DND-41 (cell line): ENCODE results near the gene ATP5MG.
A peak's percentile ranks its signal among the peaks of the same experiment; 100 is the strongest.

Source experiments
- ATAC-seq: fragments of 200-7000 bp; cut with Tn5 transposase; 3 replicates; pipeline ENCODE4 v1.9.1; 2021; ENCODE audit warnings: low read depth; ENCODE audit not compliant: insufficient read depth
- DNase-seq: peaks from one replicate; pipeline ENCODE4 v3.0.0-alpha.2; 2020
- H2AFZ ChIP-seq: 2 replicates; pipeline ENCODE4 v1.6.0; 2012; ENCODE audit warnings: low read depth, low read length
- H3K27ac ChIP-seq: 2 replicates; pipeline ENCODE4 v1.5.1; 2012; ENCODE audit warnings: low read length, inconsistent platforms
- H3K27me3 ChIP-seq: fragments of 200-600 bp; sonication (generic); 2 replicates; pipeline ENCODE4 v1.6.0; 2012; ENCODE audit warnings: low read length, mild to moderate bottlenecking, inconsistent platforms; ENCODE audit not compliant: insufficient read depth, poor library complexity
- H3K36me3 ChIP-seq: 2 replicates; pipeline ENCODE4 v1.5.1; 2012; ENCODE audit warnings: low read length, inconsistent platforms; ENCODE audit not compliant: insufficient read depth
- H3K4me1 ChIP-seq: 2 replicates; pipeline ENCODE4 v1.5.1; 2012; ENCODE audit warnings: mild to moderate bottlenecking, low read length; ENCODE audit not compliant: insufficient read depth
- H3K4me2 ChIP-seq: 2 replicates; pipeline ENCODE4 v1.6.0; 2012; ENCODE audit warnings: mild to moderate bottlenecking, moderate library complexity, low read length, inconsistent platforms; ENCODE audit not compliant: insufficient read depth
- H3K4me3 ChIP-seq, 2 experiments: fragments of 200-600 bp in 1 of 2; shearing (Covaris generic) in 1 of 2; 2 replicates each; pipeline ENCODE4 v1.5.1; 2012 to 2016; ENCODE audit warnings: inconsistent platforms in 2 of 2, low read length in 2 of 2, mild to moderate bottlenecking in 2 of 2, low read depth in 1 of 2, moderate library complexity in 1 of 2
- H3K79me2 ChIP-seq: 2 replicates; pipeline ENCODE4 v1.6.0; 2012; ENCODE audit warnings: low read length, inconsistent platforms; ENCODE audit not compliant: insufficient read depth
- H3K9ac ChIP-seq: 2 replicates; pipeline ENCODE4 v1.6.0; 2012; ENCODE audit warnings: low read depth, mild to moderate bottlenecking, inconsistent platforms, low read length, moderate library complexity
- H3K9me3 ChIP-seq: 2 replicates; pipeline ENCODE4 v1.5.1; 2012; ENCODE audit warnings: low read length, moderate library complexity, mild to moderate bottlenecking, inconsistent platforms; ENCODE audit not compliant: insufficient read depth, severe bottlenecking
- H4K20me1 ChIP-seq: 2 replicates; pipeline ENCODE4 v1.6.0; 2012; ENCODE audit warnings: low read length; ENCODE audit not compliant: insufficient read depth
- EZH2 ChIP-seq: IDR thresholded peaks from 3 replicates; pipeline ENCODE4 v1.6.1; 2012; ENCODE audit warnings: borderline replicate concordance, low read depth, mild to moderate bottlenecking, moderate library complexity, low read length, inconsistent platforms; ENCODE audit not compliant: severe bottlenecking
- TF ChIP-seq, protein P1 (sequence below): IDR thresholded peaks from 2 replicates; pipeline ENCODE4 v1.5.1; 2012; ENCODE audit warnings: borderline replicate concordance, low read length, moderate library complexity, mild to moderate bottlenecking; ENCODE audit not compliant: poor library complexity, severe bottlenecking; ENCODE audit errors: extremely low read depth

ATP5MG gene

DNA sequence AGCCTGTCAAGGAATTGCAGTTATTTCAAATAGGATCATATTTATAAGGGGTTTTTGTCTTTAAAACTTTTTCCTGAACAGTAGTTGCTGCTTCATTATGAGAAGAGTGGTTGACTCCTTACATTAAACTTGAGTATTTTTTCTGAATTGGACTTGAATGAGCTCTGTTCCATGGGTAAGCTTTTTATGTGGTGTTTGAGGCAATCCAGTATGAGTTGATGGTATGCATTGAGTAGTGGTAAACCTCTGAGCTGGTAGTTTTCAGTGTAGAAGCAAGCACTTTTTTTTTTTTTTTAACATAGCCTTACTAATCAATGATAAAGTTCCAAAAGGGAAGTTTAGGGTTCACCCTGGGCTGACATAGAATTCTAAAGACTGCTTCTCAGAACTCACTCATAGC lies 38.2 kb downstream of the ATP5MG start:
- ATAC-seq (no peak), DNase-seq (no peak)
- Histone ChIP-seq H3K9me3 (no peaks in the 10 kb centered on the region), H3K27ac (0 out of 2 replicates have a peak overlapping the region, but pooled peaks have one; percentile 7), H3K36me3 (peaks cover 37% of the 10 kb centered on the region), H3K4me2 (peak overlapping the region; percentile 89), H4K20me1 (peaks cover 76% of the 10 kb centered on the region), H3K4me1 (peaks cover 56% of the 10 kb centered on the region), H3K9ac (peak overlapping the region; percentile 94), H3K4me3 (peak overlapping the region; percentile 74 to 85; a peak in 2 of 4 replicates), H3K27me3 (no peaks in the 10 kb centered on the region), H3K79me2 (peaks cover 93% of the 10 kb centered on the region), H2AFZ (no peak overlapping the region)
- no peak for TF ChIP-seq EZH2
- TF ChIP-seq, protein P1, sequence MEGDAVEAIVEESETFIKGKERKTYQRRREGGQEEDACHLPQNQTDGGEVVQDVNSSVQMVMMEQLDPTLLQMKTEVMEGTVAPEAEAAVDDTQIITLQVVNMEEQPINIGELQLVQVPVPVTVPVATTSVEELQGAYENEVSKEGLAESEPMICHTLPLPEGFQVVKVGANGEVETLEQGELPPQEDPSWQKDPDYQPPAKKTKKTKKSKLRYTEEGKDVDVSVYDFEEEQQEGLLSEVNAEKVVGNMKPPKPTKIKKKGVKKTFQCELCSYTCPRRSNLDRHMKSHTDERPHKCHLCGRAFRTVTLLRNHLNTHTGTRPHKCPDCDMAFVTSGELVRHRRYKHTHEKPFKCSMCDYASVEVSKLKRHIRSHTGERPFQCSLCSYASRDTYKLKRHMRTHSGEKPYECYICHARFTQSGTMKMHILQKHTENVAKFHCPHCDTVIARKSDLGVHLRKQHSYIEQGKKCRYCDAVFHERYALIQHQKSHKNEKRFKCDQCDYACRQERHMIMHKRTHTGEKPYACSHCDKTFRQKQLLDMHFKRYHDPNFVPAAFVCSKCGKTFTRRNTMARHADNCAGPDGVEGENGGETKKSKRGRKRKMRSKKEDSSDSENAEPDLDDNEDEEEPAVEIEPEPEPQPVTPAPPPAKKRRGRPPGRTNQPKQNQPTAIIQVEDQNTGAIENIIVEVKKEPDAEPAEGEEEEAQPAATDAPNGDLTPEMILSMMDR: no peak

DNA sequence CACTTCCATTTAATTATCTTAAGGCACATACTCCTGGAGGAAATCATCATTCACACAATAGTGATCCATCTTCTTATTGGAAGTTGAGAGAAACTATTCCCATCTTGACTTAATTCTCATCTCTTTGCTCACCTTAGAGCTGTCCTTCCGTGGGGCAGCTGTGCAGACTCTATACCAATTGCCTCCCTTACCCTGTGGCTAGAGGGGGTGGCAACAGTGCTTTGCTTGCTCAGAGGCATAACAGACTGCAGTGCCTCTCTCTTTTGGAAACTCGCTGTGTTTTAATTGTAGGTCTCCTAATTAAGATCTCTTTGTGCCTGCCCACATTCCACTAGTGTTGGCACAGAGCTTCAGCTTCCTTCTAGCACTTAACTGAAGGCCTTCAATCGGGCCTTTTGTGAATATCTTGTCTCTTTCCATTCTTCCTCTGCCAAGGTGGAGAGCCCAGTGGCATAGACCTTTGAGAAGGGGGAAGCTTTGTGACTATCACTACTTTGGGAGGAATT lies 40.4 kb downstream of the ATP5MG start:
- peaks cover 54% of the 10 kb centered on the region for H3K36me3 ChIP-seq
- TF ChIP-seq, protein P1: no peak
- no peak for TF ChIP-seq EZH2
- peak overlapping the region; percentile 33; the same call in 1 of the 2 replicates for H3K4me2 ChIP-seq
- peaks cover 98% of the 10 kb centered on the region for H4K20me1 ChIP-seq
- H2AFZ ChIP-seq: no peak overlapping the region
- H3K79me2 ChIP-seq: peaks cover 100% of the 10 kb centered on the region
- H3K4me1 ChIP-seq: peaks cover 51% of the 10 kb centered on the region
- no peaks in the 10 kb centered on the region for H3K27me3 ChIP-seq
- DNase-seq: no peak
- ATAC-seq: no peak
- no peak overlapping the region for H3K9ac ChIP-seq
- H3K27ac ChIP-seq: 0 out of 2 replicates have a peak overlapping the region, but pooled peaks have one; percentile 13
- H3K4me3 ChIP-seq: peak overlapping the region in 1 of 2 experiments; percentile 9; a peak in 1 of 4 replicates
- H3K9me3 ChIP-seq: no peaks in the 10 kb centered on the region

DNA sequence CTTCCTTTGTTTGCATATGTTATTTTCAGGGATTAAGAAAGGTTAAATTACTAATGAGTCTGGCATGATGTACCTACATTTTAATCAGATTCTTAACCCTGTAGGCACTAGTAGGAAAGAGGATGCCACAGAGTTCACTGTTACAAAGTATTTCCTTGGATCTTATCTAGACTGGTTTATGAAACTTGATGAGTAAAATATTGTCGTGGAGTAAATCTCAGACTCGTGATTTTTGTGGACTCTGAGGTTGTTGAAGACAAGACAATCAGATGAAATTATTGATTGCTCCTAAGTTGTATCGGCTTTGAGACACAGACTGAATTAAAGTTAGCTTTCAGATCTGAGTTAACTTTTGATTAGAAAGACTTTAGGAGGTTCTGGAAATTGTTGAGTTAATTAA lies 40.9 kb downstream of the ATP5MG start:
- peak overlapping the region; percentile 33; the same call in 1 of the 2 replicates for H3K4me2 ChIP-seq
- peaks cover 100% of the 10 kb centered on the region for H3K79me2 ChIP-seq
- H3K27me3 ChIP-seq: no peaks in the 10 kb centered on the region
- no peaks in the 10 kb centered on the region for H3K9me3 ChIP-seq
- peaks cover 99% of the 10 kb centered on the region for H4K20me1 ChIP-seq
- peaks cover 51% of the 10 kb centered on the region for H3K4me1 ChIP-seq
- H3K36me3 ChIP-seq: peaks cover 59% of the 10 kb centered on the region
- TF ChIP-seq EZH2: no peak
- TF ChIP-seq, protein P1: no peak
- H2AFZ ChIP-seq: no peak overlapping the region
- DNase-seq: no peak
- H3K9ac ChIP-seq: no peak overlapping the region
- ATAC-seq: no peak
- H3K27ac ChIP-seq: no peak overlapping the region
- H3K4me3 ChIP-seq: 0 out of 4 replicates have a peak overlapping the region, but pooled peaks of 1 of the 2 experiments have one; percentile 9
